ENCODE measurements around the gene DSTN. TPM values are rescaled to one million over a fixed set of nuclear protein-coding genes. Genes with fewer than 3 reads are reported as not detected.

The DSTN gene
- total RNA-seq, 1 experiment from 2014 or later, result 202 TPM

GRCh38 chr20:17602493-17602892 is 32.6 kb downstream of the DSTN start:
- POLR2A ChIA-PET, result interaction anchor here (1.2 to 1.4 kb wide), 2 partner anchors 10 to 33 kb away, joined by 3 to 4 read pairs; partner anchors contain the start of gene DSTN
- intact Hi-C loops (cut with micrococcal nuclease), result no loop called here
- no TSS peak for BruUV-seq (replicated peaks)
- ATAC-seq (no peak), DNase-seq (ENCODE audit: low read depth, low spot score) (no peak)
- RAD21 ChIA-PET (ENCODE audit: low non-redundant PET in 1 of 2, low total read pairs in 2 of 2, uncharacterized antibody in 2 of 2, unreplicated experiment in 2 of 2), result no interaction called here
- no peaks in the 10 kb centered on the region for H3K27me3 ChIP-seq (ENCODE audit: insufficient read depth, low read length)
- H3K9me2 ChIP-seq (ENCODE audit: insufficient read depth), result no peaks in the 10 kb centered on the region
- TF ChIP-seq MAX (IDR thresholded peaks at IDR 0.05) (no peak), CBX3 (IDR thresholded peaks at IDR 0.05; ENCODE audit: low read depth) (no peak), EZH2 (IDR thresholded peaks at IDR 0.05) (no peak), SIN3A (IDR thresholded peaks at IDR 0.05; ENCODE audit: low read depth) (no peak)
- no peak overlapping the region for H3K4me2 ChIP-seq (ENCODE audit: low read length)
- CTCF ChIA-PET, result interaction anchor here (0.8 to 2.0 kb wide), 2 partner anchors 8 to 66 kb away, joined by 3 to 6 read pairs; no protein-coding TSS in a partner anchor
- no peak overlapping the region for H3K9ac ChIP-seq (ENCODE audit: low read length)
- peaks cover 10 to 29% of the 10 kb centered on the region in 2 experiments; a peak in 3 of 4 replicates for H3K36me3 ChIP-seq (ENCODE audit: control insufficient read depth in 1 of 2, insufficient read depth in 2 of 2, low read length in 2 of 2)
- H3K79me2 ChIP-seq (ENCODE audit: insufficient read depth, low read length), result peaks cover 74% of the 10 kb centered on the region
- H3K27ac ChIP-seq (ENCODE audit: low read depth, low read length), result no peak overlapping the region
- 0 out of 2 replicates have a peak, but pooled peaks cover 6% of the 10 kb centered on the region for H4K20me1 ChIP-seq (ENCODE audit: insufficient read depth)
- no peak overlapping the region for H2AFZ ChIP-seq (ENCODE audit: low read depth, low read length, poor library complexity, severe bottlenecking)
- H3K4me1 ChIP-seq (ENCODE audit: control insufficient read depth in 1 of 2, insufficient read depth in 2 of 2, low read length in 2 of 2), result no peaks in the 10 kb centered on the region
- no peaks in the 10 kb centered on the region for H3K9me3 ChIP-seq (ENCODE audit: control insufficient read depth in 1 of 2, insufficient read depth in 1 of 2, low read depth in 1 of 2, low read length in 2 of 2)
- no peak overlapping the region for H3K4me3 ChIP-seq (replicated peaks in 1 of 2; ENCODE audit: low read depth in 1 of 2, low read length in 2 of 2)

- Histone ChIP-seq H3K4me1 (ENCODE audit: control insufficient read depth in 1 of 2, insufficient read depth in 2 of 2, low read length in 2 of 2) (no peaks in the 10 kb centered on the region), H3K27me3 (ENCODE audit: insufficient read depth, low read length) (no peaks in the 10 kb centered on the region), H3K9me2 (ENCODE audit: insufficient read depth) (no peaks in the 10 kb centered on the region), H4K20me1 (ENCODE audit: insufficient read depth) (0 out of 2 replicates have a peak, but pooled peaks cover 6% of the 10 kb centered on the region), H2AFZ (ENCODE audit: low read depth, low read length, poor library complexity, severe bottlenecking) (no peak overlapping the region), H3K4me3 (replicated peaks in 1 of 2; ENCODE audit: low read depth in 1 of 2, low read length in 2 of 2) (no peak overlapping the region), H3K27ac (ENCODE audit: low read depth, low read length) (no peak overlapping the region), H3K36me3 (ENCODE audit: control insufficient read depth in 1 of 2, insufficient read depth in 2 of 2, low read length in 2 of 2) (peaks cover 13 to 19% of the 10 kb centered on the region in 2 experiments; a peak in 3 of 4 replicates), H3K9me3 (ENCODE audit: control insufficient read depth in 1 of 2, insufficient read depth in 1 of 2, low read depth in 1 of 2, low read length in 2 of 2) (no peaks in the 10 kb centered on the region), H3K4me2 (ENCODE audit: low read length) (no peak overlapping the region), H3K79me2 (ENCODE audit: insufficient read depth, low read length) (peaks cover 47% of the 10 kb centered on the region), H3K9ac (ENCODE audit: low read length) (no peak overlapping the region)
- ChIA-PET CTCF (no interaction called here), RAD21 (ENCODE audit: low non-redundant PET in 1 of 2, low total read pairs in 2 of 2, uncharacterized antibody in 2 of 2, unreplicated experiment in 2 of 2) (no interaction called here), POLR2A (no interaction called here)
- ATAC-seq (no peak), DNase-seq (ENCODE audit: low read depth, low spot score) (no peak)
- no peak for TF ChIP-seq EZH2phosphoT487 (IDR thresholded peaks at IDR 0.05; ENCODE audit: borderline replicate concordance)
- TF ChIP-seq REST (IDR thresholded peaks at IDR 0.05; ENCODE audit: low read depth), result no peak
- TF ChIP-seq ELF1 (IDR thresholded peaks at IDR 0.05; ENCODE audit: borderline replicate concordance, low read depth), result no peak
- TF ChIP-seq ZBTB33 (IDR thresholded peaks at IDR 0.05; ENCODE audit: extremely low read depth, insufficient replicate concordance, low read length), result no peak
- no peak for TF ChIP-seq POLR2AphosphoS5 (IDR thresholded peaks at IDR 0.05; ENCODE audit: low read depth, low read length)
- TF ChIP-seq EGR1 (IDR thresholded peaks at IDR 0.05; ENCODE audit: low read depth), result no peak
- no peak for TF ChIP-seq CTCF (IDR thresholded peaks at IDR 0.05 in 2 of 3, conservative IDR thresholded peaks at IDR 0.05 in 1 of 3; ENCODE audit: borderline replicate concordance in 1 of 3, insufficient read depth in 1 of 3, low read depth in 2 of 3, low read length in 2 of 3)
- TF ChIP-seq ZNF274 (IDR thresholded peaks at IDR 0.05; ENCODE audit: low read depth, low read length), result no peak
- intact Hi-C loops (cut with micrococcal nuclease), result no loop called here
- BruUV-seq (replicated peaks), result no TSS peak
Measured at GRCh38 chr20:17605131-17605660, 35.3 kb downstream of the DSTN start.
